Hematopoietic multipotent progenitor cell (in vitro differentiated cells): ENCODE results near the gene CEP85. TPM values are rescaled to one million over a fixed set of nuclear protein-coding genes. Genes with fewer than 3 reads are reported as not detected.
A peak's percentile ranks its signal among the peaks of the same experiment; 100 is the strongest.

Experiments
- DNase-seq, 3 donors: peaks; one replicate each; pipeline ENCODE4 v3.0.0-alpha.2; 2011 to 2015; ENCODE audit warnings: low read depth in 2 of 3, low spot score in 2 of 3
- total RNA-seq: library from RNA; depleted of rRNA; stranded (reverse); fragments of >200 nt; gene quantifications from one replicate; pipeline ENCODE4 v1.2.3, GENCODE V29; 2012

The CEP85 gene, protein sequence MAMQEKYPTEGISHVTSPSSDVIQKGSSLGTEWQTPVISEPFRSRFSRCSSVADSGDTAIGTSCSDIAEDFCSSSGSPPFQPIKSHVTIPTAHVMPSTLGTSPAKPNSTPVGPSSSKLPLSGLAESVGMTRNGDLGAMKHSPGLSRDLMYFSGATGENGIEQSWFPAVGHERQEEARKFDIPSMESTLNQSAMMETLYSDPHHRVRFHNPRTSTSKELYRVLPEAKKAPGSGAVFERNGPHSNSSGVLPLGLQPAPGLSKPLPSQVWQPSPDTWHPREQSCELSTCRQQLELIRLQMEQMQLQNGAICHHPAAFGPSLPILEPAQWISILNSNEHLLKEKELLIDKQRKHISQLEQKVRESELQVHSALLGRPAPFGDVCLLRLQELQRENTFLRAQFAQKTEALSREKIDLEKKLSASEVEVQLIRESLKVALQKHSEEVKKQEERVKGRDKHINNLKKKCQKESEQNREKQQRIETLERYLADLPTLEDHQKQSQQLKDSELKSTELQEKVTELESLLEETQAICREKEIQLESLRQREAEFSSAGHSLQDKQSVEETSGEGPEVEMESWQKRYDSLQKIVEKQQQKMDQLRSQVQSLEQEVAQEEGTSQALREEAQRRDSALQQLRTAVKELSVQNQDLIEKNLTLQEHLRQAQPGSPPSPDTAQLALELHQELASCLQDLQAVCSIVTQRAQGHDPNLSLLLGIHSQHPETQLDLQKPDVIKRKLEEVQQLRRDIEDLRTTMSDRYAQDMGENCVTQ
- total RNA-seq = 29.4 TPM

DNA sequence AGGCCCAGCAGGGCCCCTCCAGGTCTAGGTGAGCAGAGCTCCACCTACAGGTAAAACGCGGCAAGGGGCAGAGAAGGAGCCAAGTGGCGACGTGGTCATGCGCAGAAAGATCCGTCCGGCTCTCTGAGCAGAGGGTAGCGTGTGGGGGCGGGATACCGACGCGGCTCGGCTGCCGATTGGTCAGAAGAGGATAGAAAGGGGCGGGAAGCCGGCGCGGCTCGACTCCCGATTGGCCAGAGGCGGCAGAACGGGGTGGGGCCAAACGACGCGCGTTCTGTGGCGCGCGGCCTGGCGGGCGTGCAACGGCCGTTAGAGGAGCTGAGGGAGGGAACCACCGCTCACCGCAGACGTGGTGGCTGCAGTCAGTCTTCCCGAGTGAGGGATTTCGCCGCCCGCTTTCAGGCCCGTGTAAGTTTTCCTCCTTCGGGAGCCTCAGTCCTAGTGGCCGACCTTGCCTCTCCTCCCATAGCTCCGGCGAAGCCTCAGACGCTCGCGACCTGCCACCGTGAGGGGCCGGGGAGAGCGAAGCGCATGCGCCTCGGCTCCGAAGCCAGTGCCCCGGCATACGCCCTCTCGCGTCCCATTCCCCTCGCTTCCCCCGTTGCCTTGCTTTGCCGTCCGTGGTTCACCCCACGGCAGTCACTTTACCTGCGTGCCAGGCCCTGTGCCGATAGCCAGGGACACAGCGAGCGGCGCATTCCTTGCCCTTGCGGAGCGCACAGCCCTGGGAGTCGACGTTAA, at the start of gene CEP85:
Gene CEP85, plus strand, starts transcription at position 298 of the 741 bp plus-strand sequence. CDS start 5,584 bp downstream, outside the sequence.
- DNase-seq = peak; percentile 94 to 98 (median 97)

- no peak for DNase-seq
Observed at GRCh38 chr1:26184883-26185282, 49.1 kb upstream of the CEP85 start.

DNA sequence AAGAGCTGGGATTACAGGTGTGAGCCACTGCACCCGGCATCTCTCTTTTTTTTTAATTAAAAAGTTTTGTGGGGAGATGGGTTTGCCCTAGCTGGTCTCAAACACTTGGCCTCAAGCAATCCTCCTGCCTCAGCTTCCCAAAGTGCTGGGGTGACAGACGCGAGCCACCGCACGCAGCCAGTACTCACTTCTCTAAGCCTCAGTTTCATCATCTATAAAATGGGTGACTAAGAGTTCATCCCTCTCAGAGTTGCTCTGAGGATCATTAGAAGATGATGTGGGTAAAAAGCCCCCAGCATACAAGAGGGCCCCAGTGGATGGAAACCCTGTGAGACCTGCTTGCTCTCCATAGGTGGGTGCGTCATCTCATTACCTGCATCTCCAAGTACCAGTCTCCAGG, 46.1 kb upstream of the CEP85 start:
- no peak for DNase-seq

- DNase-seq = no peak
Observed at GRCh38 chr1:26188477-26188876, 45.5 kb upstream of the CEP85 start.

- no peak for DNase-seq
Observed at GRCh38 chr1:26189331-26189730, 44.7 kb upstream of the CEP85 start.

- DNase-seq = peak in 2 of 3 donors; percentile 19 to 21
Observed at GRCh38 chr1:26189751-26190275, 44.2 kb upstream of the CEP85 start.

GRCh38 chr1:26190373-26190987, 43.5 kb upstream of the CEP85 start, which contains the start of gene CATSPER4:
CATSPER4 (plus strand) TSS chr1:26190602; CDS start chr1:26190628, 26 bp downstream.
- peak in 2 of 3 donors; percentile 18 to 51 for DNase-seq

DNA sequence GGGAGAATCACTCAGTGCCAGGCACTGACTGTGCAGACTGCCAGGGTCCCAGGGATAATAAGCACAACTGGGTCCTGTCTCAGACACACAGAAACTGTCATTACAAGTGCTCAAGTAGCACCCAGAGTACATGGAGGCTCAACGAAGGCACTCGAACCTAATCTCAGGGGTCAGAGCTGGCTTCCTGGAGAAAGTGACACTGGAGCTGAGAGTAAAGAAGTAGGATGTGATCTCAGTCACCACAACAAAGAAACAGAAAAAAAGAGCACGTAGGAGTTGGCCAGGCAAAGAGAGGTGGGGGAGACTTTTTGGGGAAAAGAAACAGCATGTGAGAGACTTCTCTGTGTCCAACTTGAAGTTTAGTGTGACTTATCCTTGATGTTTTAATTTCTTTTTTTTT, 42.3 kb upstream of the CEP85 start:
- DNase-seq = no peak

GRCh38 chr1:26195805-26196204, 38.2 kb upstream of the CEP85 start:
- no peak for DNase-seq

DNA sequence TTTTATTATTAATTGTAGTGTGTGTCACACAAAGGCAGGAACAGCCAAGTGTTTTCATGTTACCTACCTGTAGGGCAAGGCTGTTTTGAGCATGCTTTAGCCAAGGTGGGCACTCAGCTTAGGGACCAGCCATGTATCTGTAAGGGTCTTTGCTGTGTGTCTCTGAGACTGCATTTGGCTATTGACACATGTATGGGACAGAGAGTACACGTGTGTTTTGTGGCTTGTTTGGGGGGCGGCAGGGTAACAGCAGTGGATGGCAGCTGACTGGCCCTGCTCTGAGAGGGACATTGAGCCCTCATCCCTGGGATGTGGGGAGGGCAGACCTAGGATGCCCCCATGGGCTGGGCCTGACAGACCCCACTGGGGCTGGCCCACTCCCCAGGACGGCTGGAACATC, 36.7 kb upstream of the CEP85 start:
- no peak for DNase-seq

DNA sequence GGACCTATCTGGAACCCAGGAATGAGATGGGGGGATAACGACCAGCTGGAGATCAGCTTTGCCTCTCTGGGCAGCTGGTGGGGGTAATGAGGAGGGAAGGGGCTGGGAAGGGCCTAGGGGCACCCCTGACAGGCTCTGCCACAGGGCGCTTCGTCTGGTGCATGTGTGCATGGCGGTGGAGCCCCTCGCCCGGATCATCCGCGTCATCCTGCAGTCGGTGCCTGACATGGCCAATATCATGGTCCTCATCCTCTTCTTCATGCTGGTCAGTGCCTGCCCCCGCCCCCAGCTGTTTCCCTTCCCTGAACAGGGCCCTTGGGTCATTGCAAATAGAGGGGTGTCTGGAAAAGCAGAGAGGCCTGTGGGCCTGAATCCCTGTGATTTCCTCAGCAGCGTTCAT, 36.2 kb upstream of the CEP85 start:
- no peak for DNase-seq

GRCh38 chr1:26200413-26200812, 33.6 kb upstream of the CEP85 start:
- DNase-seq = no peak

- DNase-seq = peak in 2 of 3 donors; percentile 14 to 34
Observed at GRCh38 chr1:26203642-26204318, 30.2 kb upstream of the CEP85 start.

DNA sequence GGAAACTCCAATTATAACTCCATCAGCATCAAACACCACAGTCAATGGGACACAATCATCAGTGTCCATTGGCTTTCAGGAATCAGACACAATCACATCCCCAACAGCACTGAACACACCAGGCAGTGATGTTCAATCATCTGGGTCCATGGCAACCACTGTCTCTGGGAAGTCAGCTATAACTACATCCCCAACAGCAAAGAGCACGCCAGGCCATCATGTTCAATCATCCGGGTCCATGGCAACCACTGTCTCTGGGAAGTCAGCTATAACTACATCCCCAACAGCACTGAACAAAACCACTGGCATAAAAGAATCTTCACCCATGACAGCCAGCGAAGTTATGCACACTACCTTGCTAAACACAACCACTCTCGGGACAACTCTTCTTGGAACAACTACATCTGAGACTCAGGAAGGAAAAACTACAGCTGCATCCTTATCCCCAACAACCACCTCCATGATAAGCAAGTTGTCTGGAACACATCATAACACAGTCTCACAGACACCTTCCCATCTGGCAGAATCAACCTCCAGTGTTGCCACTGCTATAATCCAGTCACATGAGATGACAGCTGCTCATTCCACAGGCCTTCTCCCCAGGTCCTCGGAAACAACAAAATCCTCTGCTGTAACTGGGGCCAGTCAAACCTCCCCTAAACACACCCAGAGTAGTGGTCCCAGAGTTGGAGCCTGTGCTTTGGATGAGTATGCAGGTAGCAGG, 23.7 kb upstream of the CEP85 start:
- no peak for DNase-seq

GRCh38 chr1:26212726-26213125, 21.3 kb upstream of the CEP85 start:
- no peak for DNase-seq

GRCh38 chr1:26213335-26213905, 20.6 kb upstream of the CEP85 start:
- DNase-seq = no peak

GRCh38 chr1:26215246-26215645, 18.8 kb upstream of the CEP85 start:
- no peak for DNase-seq

GRCh38 chr1:26218906-26219494, 15.0 kb upstream of the CEP85 start:
- no peak for DNase-seq
